ENCODE measurements around the gene AGMAT.
"Not testable (repeated sequence)": the region's sequence is repeated elsewhere in the genome, so short reads cannot be mapped to it uniquely, and the experiment has no call there.

Gene AGMAT

DNA sequence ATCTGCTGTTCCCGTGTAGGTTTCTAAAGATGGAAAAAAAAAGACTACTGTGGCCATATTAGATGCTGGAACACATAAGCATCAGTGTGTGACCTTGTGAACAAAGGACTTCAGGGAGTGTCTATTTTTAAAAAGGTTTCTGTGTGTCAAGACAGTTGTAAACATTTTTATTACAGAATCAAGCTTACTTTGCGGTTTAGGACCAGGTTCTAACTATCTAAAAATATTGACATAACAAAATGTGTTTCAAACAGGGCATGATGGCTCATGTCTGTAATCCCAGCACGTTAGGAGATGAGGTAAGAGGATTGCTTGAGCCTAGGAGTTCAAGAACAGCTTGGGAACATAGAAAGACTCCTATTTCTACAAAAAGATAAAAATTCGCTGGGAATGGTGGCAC lies 25.3 kb upstream of the AGMAT start:
- no peak for DNase-seq

DNA sequence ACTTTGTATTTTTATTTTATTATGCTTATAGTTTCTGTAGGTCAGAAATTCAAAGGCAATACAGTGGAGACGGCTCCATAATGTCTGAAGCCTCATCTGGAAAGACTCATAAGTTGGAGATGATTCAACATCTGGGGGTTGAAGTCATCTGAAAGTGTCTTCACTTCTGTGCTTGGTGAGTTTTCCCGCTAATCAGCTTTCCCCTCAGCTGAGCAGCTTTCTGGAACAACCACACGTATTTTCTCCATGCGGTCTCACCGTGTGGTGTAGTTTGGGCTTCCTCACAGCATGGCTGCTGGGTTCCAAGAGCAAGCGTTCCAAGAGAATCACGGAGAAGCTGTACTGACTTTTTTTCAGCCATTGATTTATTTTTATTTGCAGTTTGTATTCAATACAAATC lies 24.8 kb upstream of the AGMAT start:
- DNase-seq: no peak

DNA sequence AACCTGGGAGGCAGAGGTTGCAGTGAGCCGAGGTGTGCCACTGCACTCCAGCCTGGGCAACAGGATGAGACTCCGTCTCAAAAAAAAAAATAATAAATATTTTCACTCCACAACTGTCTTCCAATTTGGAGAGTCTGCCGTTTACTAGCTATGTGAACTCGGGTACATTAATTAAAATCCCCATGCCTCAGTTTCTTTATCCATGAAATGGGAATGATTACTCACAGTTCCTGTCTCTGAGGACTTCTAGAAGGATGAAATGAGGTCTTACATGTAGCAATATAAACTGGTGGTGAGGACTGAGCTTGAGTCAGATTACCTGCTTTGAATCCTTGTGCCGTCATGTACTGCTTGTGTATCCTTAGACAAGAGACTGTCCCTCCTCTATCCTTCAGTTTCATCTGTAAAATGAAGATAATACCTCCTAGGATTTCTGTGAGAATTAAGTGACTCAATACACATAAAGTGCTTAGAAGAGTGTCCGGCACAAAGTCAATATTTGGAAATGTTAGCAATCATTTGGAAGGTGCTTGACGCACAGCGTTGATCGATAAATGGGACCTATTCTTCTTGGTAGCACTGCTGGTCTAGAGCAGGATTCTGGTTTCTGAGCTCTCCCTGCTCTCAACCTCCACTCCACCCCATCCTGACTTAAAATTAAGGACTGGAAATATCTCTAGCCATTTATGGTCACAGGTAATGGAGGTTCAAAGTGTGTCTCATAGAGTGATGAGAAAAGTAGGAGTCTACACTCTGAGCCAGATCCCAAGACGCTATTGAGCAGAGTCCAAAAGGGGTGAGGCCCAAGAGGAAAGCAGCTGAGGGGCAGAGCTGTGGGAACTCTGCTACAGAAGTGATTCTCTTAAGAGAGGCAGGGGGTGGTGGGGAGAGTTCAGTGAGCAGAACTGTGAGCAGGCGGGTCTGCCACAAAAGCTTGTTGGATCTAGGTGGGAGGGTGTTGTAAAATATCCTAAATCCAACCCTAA lies 20.8 kb upstream of the AGMAT start:
- DNase-seq: no peak

DNA sequence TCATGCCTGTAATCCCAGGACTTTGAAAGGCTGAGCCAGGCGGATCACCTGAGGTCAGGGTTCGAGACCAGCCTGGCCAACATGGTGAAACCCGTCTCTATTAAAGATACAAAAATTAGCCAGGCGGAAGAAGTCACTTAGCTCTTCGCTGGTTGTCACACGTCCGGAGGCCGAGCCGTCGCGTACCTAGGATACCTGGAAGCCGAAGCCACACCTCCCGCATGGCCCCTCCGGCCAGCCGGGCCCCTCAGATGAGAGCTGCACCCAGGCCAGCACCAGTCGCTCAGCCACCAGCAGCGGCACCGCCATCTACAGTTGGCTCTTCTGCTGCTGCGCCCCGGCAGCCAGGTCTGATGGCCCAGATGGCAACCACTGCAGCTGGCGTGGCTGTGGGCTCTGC lies 19.5 kb upstream of the AGMAT start:
- not testable (repeated sequence) for DNase-seq

DNA sequence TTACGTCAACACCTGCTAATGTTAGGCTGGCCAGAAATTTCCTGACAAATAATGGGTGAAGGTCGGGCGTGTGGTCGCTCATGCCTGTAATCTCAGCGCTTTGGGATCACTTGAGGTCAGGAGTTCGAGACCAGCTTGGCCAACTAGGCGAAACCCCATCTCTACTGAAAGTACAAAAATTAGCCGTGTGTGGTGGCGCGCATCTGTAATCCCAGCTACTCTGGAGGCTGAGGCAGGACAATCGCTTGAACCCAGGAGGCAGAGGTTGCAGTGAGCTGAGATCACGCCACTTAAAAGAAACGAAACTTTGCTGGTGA lies 19.1 kb upstream of the AGMAT start:
- not testable (repeated sequence) for DNase-seq

DNA sequence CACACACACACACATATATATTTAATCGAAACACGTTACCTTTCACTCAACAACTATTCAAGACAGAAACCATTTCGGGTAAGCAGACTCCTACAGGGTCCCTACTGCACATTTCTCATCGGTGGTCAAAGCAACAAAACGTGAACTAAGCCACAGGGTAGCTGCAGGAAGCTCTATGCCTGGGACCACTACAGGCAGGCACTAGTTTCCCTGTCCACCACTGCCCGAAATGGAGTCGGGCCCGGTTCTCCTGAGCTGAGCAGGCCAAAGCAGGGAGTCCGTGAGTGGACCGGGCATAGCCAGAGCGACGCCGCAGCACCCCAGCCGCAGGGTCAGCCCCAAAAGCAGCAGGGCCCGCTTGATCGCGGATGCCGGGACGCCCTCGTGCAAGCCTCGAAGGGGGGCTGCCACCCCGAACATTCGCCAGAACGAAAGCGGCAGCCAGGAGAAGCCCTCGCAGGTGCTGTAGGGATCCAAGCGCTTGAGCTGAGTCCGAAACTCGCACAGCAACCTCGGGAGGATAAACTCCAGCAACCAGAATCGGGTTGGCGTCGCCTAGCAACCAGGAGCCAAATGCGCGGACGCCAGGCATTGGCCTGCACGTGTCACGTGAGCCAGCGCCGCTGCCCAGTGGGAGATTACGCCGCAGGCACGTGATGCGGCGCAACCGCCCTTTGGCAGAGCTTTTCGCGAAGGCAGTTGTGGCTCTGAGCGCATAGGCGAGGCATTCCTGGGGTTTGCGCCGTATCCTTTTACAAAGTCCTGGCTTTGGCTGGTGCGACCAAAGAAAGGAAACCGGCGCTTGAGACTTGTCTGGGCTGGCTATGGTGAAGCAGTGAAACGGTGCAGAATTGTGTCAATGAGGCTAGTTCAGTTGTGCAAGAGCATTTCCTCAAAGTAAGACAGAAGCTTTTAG lies 18.5 kb upstream of the AGMAT start:
- peak; percentile 95 to 98 for DNase-seq

DNA sequence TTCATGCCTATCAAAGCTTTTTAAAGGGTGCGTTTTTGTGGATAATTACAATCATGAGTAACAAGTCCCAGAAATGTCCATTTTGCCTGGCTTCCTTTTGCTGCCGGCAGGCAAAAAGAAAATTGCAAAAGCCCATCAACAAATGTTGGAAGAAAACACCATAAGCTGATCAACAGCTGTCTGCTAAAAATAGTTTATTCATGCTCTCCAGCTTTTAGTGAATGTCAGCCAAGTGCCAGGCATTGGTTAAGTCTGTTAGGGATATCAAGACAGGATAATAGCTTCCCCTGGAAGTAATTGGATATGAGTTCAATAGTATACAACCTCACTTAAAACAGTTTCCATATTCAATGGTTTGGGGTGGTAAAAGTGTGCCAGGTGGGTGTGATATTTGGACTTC lies 13.6 kb upstream of the AGMAT start:
- no peak for DNase-seq

DNA sequence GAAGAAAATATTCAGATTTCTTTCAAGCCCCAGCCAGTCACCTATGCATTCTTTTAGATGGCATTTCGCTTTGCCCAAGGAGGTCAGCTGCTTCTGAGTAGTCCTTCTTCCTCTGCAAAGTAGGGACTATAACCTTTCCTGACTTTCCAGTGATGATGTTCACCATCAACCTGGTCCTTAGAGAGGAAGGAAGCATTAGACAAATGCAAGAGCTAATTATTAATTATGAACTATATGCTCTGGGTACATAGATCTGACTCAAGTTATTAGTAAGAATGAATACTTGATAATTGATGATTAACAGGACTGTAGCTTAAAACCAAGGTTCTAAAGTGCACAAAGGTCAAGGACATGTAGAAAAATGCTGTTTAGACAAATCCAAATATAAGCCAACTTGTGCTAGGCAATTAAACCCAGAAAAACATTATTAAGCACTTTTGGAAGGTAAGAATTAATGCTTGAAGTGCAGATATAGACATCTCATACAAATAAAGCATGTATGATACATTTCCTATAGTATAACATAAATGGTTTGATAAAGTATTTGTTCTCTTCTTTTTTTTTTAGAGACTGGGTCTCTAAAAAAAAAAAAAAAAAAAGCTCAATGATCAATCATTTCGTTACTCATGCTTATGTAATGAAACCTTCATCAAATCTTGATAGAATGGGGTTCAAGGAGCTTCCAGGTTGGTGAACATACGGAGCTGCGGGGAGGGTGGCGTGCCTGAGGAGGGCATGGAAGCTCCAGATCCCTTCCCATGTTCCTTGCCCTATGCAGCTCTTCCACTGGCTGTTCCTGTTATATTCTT lies 11.2 kb upstream of the AGMAT start:
- no peak for DNase-seq

DNA sequence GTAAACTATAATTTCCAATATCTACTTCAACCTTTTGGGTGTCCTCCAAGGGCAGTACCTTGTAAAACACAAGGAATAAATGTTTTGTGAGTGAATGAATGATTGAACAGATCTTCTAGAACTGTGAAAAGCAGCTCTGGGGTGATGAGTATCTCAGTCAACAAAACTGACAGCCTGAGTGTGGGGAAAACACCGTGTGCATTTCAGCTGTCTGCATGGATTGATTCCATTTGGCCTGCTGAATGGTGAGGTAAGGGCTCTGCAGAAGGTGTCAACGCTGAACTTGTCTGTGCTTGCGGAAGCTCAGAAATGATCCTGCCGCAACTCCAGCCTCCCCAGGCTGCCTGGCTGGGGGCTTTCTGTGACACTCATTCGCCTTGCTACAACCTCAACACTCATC lies 7.4 kb upstream of the AGMAT start:
- no peak for DNase-seq

DNA sequence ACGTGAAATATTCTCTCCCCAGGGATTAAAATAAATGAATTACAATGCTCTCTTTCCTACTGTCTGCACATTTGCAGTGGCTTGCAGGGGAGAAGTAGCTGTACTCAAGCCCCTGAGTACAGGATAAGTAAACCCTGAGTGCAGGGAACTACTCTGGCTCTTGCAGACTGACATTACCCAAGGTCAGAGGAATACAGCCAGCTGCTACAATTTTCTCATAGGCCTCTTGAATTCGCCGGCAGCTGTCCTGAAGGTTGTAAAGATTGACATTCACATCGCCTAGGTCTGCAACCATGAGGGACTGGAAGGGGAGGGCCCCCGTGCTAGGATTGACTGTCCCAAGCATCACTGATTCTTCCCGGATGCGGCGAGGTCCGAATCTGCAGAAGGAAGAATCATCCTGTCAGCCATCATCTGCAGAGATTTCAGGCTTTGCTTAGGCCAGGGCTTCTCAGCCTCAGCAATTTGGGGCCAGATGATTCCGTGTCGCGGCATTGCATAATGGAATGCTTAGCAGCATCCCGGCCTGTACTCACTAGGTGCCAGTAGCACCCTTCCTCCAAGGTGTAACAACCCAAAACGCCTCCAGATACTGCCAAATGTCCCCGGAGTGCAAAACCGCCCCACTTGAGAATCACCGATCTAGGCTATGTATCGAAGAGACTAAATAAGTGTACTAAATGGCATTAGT lies 1.7 kb downstream of the AGMAT start:
- DNase-seq: no peak

DNA sequence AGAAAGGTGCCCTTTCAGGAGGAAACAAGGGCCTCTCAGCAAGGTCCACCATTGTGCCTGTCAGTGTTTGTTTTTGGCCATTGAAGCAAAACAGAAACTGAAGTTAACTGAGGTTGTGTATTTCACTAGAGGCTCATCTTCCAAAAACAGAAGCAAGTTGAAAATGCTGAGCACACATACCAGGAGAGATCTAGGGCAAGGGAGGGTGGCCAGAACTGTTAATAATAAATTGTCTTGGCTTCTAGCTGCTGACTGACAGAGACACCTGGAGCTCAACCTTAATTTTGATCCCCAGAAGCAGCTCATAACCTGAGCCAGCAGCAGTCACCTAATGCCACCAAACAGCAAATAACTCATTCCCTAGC lies 5.2 kb downstream of the AGMAT start:
- peak in 1 of 2 donors; percentile 11 for DNase-seq

DNA sequence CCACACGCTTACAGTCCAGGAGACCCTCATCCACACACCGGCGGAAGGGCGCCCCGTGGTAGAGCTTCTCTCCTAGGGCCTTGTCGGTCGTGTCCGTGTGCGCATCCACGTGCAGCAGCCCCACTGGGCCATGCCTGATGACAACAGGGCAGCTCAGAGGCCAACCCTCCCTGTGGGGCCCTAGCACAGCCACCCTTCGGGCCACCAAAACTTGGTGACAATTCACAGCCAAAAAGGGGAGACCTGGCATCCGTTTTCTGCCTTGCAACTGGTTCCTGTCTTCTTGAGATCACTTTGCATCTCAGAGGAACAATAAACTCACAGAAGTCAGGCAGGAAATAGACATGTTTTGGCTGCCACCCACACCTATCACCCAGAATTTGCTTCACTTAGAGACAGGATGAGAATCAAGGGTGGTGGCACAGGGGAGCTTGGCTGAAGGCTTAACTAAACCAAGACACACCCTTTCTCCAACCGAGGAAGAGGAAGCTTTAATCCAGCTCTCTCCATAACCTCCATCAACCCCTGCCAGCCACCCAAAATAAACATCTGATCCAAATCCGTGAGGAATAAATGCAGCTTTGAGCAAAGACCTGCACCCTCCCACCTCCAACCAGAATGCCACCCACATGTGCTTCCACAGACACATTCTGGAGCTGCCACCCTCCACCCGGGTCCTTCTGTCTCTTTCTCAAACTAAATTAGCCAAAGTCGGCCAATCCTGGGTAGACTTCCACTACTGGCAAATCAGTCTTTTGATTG lies 5.7 kb downstream of the AGMAT start:
- DNase-seq: no peak

DNA sequence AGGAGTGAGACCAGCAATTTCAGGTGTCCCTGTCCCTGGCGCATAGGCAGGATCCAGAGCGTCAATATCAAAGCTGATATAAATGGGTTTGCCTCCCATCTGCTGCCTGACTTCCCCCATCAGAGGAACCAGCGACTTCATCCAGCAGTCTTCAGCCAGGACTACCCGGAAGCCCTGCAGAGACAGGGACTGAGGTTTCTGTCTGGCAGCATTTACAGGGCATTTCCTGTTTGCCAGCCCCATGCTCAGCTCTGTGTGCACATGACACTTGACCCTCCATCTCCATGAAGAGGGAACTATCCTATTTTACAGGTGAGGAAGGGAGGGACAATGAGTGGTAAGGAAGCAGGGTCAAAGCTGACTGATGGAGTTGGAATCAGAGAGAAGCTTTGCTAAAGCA lies 7.2 kb downstream of the AGMAT start:
- DNase-seq: no peak

DNA sequence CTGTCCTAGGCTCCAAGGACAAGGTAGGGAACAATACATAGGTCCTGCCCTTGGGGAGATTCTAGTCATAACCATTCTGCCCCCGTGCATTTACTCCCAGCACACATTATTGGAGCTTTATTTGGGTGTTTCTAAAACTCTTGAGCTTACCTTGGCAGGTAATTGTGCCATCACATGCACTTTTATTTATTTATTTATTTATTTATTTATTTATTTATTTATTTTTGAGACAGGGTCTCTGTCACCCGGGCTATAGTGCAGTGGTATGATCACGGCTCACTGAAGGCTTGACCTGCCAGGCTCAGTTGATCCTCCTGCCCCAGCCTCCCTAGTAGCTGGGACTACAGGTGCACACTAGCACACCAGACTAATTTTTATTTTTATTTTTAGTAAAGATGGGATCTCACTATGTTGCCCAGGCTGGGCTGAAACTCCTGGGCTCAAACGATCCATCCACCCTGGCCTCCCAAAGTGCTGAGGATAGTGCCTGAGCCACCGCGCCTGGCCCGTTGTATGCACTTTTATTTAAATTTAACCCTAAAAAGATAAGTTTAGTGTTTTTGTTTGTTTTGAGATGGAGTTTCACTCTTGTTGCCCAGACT lies 9.2 kb downstream of the AGMAT start:
- DNase-seq: no peak

DNA sequence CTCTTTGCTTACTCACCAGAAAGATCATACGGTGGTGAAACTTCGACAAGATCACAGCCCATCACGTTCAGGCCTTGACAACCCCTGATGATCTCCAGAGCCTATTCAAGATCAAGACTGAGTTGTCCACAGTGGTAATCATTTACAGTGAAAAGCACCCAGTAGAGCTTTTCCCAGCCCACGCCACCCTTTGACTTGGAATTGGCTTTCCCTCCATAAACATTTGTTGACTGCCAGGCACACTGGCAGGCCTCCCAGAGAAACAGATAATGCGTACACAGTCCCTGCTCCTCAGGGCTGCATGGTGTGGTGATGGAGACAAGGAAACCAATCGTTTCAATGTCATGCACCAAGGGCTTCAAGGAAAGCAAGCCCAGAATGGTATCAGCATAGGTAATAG lies 10.1 kb downstream of the AGMAT start:
- no peak for DNase-seq

DNA sequence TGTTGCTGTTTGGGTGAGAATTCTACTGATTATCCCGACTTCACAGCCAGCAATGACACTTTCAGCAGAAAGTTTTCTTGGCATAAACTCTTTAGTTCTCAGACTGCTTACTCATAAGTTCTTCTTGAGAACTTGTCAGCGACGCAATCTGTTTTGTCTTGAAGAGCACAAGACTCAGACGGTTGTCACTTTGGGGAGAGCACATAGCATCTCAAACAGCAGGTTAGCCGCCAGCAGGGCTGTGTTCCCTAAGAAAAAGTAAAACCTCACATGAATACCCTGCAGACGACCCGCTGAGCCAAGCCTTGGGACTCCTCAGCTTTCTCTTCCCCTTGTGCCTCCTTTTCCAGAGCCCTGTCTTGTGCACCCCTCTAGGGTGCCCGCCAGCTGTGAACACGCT lies 11.4 kb downstream of the AGMAT start:
- DNase-seq: no peak

DNA sequence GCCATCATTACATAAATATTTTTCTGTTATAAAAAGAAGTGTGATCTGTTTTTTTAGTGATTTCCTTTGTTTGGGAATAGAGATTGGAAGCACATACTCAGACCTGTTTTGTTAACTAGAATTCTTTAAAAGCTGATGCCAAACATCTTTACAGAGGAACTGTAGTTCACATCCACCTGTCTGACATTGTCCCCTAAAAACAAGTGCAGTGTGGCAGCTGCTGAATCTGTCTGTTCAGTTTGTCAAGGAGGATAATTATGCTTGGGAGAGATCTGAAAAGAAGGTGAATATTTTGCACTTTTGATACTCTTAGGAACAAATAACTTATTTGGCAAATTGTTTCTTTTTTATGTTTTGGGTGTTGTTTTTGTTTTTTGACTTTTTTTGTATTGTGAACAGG lies 13.6 kb downstream of the AGMAT start:
- no peak for DNase-seq

DNA sequence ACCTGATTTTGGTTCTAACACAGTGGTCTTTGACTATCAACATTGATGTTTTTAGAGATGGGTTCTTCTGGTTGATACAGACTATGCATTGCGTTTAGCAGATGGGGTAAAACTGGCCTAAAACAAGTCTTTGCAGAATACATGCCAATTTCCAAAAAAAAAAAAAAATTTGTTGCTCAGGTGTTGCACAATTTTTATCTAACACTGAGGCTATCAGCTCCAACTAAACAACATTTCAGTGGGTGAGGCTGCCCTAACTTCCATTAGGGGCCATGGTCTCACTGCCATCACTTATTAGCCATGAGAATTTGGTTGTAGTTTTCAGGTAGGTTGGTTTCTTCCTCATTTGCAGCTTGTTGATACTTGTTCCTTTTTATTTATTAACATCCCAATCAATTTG lies 14.0 kb downstream of the AGMAT start:
- DNase-seq: no peak

DNA sequence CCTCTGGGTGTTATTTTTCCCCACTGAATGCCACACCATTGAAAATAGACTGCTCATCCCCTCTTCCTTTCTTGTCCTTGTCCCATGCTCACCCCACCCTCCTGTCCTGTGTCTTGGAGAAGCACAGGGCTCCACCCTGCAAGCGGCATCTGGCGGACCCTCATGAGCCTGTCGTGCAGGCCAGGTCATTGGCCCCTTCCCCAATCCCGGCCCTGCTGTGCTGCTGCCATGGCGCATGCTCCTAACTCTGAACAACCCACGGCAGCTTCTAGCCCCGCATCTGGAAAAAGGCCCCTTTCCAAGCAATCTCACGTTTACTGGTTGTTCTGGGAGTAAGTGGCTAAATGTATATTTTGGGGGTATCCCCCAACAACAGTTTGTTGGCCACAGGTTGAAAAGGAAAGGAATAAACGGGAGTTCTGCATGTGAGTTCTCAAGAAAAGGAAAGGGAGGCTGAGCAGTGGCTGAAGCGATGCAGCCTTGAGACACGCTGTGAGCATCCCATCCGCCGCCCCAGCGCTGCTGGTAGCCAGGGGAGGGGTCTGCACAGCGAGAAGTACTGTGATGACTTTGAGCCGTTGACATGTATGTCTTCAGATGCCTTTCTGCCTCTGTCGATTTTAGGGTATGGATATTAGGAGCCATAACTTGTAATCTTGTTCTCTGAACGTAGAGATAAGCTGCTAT lies 16.3 kb downstream of the AGMAT start:
- no peak for DNase-seq

DNA sequence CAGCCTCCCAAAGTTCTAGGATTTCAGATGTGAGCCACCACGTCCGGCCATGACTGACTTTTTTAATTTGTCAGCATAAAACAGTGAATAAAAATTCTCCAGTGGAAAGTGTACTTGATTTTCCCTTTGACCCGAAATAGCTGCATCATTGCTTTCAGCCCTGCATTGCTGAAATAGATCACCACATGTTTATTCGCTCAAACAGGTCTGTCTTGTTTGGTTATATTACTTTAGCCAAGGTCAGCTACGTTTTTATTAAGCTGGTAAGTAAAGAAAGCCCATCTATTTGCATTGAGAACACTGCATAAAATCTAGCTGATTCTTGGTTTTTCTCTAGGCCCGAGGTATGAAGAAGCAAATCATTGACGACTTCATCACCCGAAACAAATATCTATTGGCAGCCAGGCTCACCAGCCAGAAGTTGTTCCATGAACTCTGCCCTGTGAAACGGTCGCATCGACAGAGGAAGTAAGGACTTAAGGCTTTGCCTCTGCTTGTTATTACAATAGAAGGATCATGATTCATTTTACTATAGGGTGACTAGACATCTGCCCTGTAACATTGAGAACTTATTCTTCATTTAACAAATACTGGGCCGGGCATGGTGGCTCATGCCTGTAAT lies 25.6 kb downstream of the AGMAT start:
- DNase-seq: no peak
